GM18858 (cell line): ENCODE data around the gene SOX13.

Experiments
- ATAC-seq: cut with Tn5 transposase; IDR thresholded peaks from one replicate; pipeline ENCODE4 v1.9.1; 2021; ENCODE audit not compliant: unreplicated experiment

The SOX13 gene

DNA sequence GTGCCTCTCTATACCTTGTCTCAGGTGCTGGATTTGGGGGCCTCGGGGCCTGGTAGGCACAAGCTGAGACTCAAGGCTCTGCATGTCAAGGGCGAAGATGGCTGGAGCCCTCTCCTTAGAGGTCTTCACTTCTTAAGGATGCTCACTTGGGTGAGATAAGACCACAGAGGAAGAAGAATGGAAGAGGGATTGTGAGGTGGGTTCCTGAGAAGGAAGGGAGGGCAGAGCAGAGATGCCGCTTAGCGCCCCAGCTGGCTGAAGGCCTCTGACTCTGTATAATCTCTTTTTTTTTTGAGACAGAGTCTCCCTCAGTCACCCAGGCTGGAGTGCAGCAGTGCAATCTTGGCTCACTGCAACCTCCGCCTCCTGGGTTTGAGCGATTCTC lies 32.2 kb downstream of the SOX13 start:
- ATAC-seq: no peak

- ATAC-seq: no peak
Observed at GRCh38 chr1:204106825-204107224, 33.9 kb downstream of the SOX13 start.

DNA sequence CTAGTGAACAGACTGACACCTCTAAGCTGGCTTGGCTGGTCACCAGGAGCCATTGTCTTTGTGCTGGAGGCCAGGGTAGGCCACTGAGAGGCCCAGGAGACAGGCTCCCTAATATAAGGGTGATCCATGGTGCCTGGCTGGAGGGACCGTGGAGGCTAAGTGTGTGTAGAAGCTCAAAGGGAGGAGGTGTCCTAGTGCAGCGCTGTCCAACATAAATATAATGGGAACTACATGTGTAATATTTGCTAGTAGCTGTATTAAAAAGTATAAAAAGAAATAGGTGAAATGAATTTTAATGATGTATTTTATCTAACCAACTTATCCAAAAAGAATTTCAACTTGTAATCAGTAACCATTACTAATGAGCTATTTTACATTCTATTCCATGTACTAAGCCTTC lies 35.0 kb downstream of the SOX13 start:
- no peak for ATAC-seq

- no peak for ATAC-seq
Observed at GRCh38 chr1:204108312-204109141, 35.6 kb downstream of the SOX13 start.

GRCh38 chr1:204110894-204111633 lies 38.1 kb downstream of the SOX13 start:
- no peak for ATAC-seq

GRCh38 chr1:204112876-204113730 lies 40.2 kb downstream of the SOX13 start:
- ATAC-seq: no peak

DNA sequence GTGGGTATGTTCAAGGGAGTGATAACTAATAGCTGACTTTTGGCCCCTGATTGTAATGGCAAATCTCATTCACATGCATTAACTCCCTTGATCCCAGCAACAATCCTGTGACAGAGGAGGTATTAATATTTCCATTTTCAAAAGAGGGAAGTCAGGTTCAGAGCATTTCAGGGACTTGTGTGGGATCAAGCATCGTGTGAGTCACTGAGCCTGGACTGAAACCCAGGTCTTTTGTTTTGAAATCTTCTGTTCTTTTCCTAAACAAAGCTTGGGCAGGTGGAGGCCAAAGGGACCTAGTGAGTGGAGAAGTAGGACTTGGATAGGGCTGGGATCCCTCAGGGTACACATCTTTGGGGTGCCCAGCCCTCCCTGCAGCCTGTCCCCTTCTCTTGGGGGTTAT lies 41.0 kb downstream of the SOX13 start:
- ATAC-seq: no peak

DNA sequence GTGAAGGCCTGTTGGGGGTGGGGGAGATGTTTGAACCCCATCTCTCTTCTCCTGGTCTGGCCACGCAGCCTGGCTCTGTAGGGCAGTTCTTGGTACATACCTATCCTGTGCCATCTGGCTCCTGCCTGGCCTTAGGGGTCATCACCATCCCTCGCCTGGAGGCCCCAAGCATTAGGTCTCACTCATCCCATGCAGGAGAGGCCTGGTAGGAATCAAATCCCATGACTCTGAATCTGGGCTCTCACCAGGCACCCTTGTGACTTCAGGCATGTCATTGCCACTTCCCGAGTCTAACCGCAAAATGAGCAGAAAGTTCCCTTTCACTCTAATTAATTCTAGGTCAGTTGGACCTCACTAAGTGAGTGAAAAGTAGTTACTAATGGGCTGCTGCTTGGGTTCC lies 41.7 kb downstream of the SOX13 start:
- no peak for ATAC-seq

- no peak for ATAC-seq
Observed at GRCh38 chr1:204115116-204115515, 42.2 kb downstream of the SOX13 start.

DNA sequence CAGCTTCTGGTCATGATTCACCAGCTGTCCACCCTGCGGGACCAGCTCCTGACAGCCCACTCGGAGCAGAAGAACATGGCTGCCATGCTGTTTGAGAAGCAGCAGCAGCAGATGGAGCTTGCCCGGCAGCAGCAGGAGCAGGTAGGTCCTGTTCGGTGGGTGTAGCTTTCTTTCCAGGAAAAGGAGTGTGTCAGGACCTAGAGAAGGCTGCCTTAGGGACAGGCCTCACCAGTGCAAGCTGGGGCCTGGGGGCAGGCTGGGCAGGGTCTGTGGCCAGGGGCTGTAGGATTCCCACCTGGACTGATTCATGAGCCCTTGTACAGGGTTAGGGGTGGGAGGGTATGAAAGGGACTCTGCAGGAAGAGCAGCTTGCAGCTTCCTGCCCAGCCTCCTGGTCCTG lies 43.6 kb downstream of the SOX13 start:
- ATAC-seq: no peak

GRCh38 chr1:204121840-204122555 lies 49.1 kb downstream of the SOX13 start:
- ATAC-seq: no peak

- ATAC-seq: no peak
Observed at GRCh38 chr1:204123376-204123775, 50.5 kb downstream of the SOX13 start.

DNA sequence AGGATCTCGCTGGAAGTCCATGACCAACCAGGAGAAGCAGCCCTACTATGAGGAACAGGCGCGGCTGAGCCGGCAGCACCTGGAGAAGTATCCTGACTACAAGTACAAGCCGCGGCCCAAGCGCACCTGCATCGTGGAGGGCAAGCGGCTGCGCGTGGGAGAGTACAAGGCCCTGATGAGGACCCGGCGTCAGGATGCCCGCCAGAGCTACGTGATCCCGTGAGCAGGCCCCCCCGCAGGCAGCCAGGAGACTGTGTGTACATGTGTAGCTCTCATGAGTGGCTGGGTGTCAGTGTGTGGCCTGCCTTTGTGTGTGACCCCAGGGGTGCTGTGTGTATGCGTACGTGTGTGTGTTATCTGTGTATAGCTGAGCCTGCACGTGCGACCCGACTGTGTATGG lies 51.7 kb downstream of the SOX13 start:
- no peak for ATAC-seq

GRCh38 chr1:204125759-204126351 lies 52.9 kb downstream of the SOX13 start:
- ATAC-seq: no peak

DNA sequence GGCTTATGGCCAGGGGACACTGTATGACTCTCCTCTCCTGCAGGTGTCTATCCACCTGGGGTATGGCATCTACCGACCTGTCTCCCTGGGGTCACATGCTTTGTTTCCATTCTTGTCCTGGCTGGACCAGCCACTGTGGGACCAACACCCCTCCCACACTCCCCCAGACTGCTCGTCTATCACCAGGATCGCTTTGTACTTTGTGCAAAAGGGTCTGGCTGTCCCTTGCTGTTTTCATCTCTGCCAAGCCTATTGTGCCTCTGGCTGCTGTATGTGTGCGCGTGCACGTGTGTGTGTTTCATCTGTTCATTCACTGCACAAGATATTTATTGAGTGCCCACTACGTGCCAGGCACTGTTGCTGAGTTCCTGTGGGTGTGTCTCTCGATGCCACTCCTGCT lies 53.5 kb downstream of the SOX13 start:
- no peak for ATAC-seq

- ATAC-seq: no peak
Observed at GRCh38 chr1:204126956-204127355, 54.0 kb downstream of the SOX13 start.

DNA sequence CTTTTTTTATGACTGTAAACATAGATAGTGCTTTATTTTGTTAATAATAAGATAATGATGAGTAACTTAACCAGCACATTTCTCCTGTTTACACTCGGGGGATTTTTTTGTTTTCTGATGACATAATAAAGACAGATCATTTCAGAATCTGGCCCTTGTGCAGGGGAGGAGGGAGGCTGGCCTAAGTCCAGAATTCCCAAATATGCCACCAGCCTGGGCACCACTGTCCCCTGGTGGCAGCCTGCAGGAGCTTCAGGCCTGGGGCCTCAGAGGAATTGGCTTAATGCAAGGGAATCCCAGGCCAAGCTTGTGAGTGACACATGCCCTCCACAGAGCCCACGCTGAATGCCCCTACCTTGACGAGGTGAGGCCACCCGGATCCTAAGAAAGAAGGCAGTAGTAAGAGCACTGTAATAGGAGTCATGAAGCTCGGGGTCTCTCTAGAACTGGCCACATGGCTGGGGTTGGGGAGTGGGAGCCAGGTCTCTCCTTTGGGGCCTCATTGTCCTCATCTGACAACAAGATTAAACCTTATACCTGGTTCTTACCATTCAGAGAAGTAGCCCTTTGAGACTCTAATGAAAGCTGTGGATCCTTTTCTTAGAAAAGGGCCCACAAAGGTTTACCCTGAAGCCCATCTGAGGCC lies 54.8 kb downstream of the SOX13 start:
- ATAC-seq: no peak

DNA sequence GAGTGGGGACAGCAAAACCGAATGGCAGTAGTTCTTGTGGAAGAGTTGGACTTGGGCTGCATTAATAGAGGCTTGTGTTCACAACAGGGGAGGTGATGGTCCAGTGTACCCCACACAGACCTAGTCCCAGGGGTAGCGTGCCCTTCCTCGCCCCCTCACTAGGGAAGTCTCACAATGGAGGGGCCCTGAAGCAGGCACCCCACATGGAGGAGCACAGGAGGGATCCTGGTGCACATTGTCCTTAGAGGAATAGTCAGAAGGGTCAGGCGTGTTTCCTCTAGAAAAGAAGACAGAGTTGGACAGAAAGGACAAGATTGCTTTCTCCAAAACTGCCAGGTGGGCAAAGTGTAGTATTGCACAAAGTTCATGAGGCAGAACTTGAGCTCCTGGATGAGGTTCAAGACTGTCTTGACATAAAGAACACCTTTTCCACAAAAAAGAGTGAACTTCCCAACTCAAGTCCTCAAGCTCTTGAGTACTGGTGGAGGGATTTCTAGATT lies 55.6 kb downstream of the SOX13 start:
- ATAC-seq: no peak

- ATAC-seq: no peak
Observed at GRCh38 chr1:204128964-204129896, 56.3 kb downstream of the SOX13 start.
